HCT116 (cell line): ENCODE data around the gene NFIA. TPM values are rescaled to one million over a fixed set of nuclear protein-coding genes. Genes with fewer than 3 reads are reported as not detected.

Experiments used
- ATAC-seq: fragments of 200-7000 bp; cut with Tn5 transposase; 2 replicates; pipeline ENCODE4 v1.9.1; 2020; ENCODE audit warnings: mild to moderate bottlenecking, moderate library complexity
- BruUV-seq: library from RNA; stranded (reverse); fragments of 400-500 nt; replicated peaks from 2 replicates; lab custom pipeline; 2021; lab: Mats Ljungman, UMichigan
- CTCF ChIA-PET: fragments of 300-600 bp; sonication (Branson Sonifier 250); formaldehyde crosslinking; loops from one replicate; lab custom pipeline; 2021; ENCODE audit warnings: antibody characterized with exemption; lab: Charles Lee
- POLR2A ChIA-PET: fragments of 300-600, 350-600 bp; sonication (Branson Sonifier 250); formaldehyde crosslinking; loops from one replicate; lab custom pipeline; 2021; ENCODE audit warnings: antibody characterized with exemption; lab: Charles Lee
- RAD21 ChIA-PET, 2 experiments: fragments of 300-600 bp; sonication (Branson Sonifier 250); formaldehyde crosslinking; loops; one replicate each; lab custom pipeline; 2023; ENCODE audit warnings: low total read pairs in 2 of 2; ENCODE audit not compliant: uncharacterized antibody in 2 of 2, unreplicated experiment in 2 of 2, low non-redundant PET in 1 of 2; lab: Charles Lee
- DNase-seq: peaks from one replicate; pipeline ENCODE4 v3.0.0-alpha.2; 2010; ENCODE audit warnings: low read depth, low spot score
- H2AFZ ChIP-seq: fragments of 200-600 bp; shearing (Covaris generic), sonication (generic); 2 replicates; pipeline ENCODE4 v1.6.1; 2017; ENCODE audit warnings: low read depth, mixed run types, mixed read lengths, antibody characterized with exemption, low read length; ENCODE audit not compliant: poor library complexity, severe bottlenecking
- H3K27ac ChIP-seq: 2 replicates; pipeline ENCODE4 v1.5.1; 2012; ENCODE audit warnings: low read depth, low read length
- H3K27me3 ChIP-seq: fragments of 200-600 bp; sonication (generic); 2 replicates; pipeline ENCODE4 v1.6.1; 2016; ENCODE audit warnings: mixed run types, low read length, mixed read lengths; ENCODE audit not compliant: insufficient read depth
- H3K36me3 ChIP-seq, 2 experiments: fragments of 200-500 bp in 1 of 2; fragments of 200-600 bp in 1 of 2; sonication (Bioruptor generic) in 1 of 2; sonication (generic) in 1 of 2; 2 replicates each; pipeline versions ENCODE4 v1.5.1 to v1.6.1; 2014 to 2016; ENCODE audit warnings: low read length in 2 of 2, inconsistent platforms in 1 of 2, mixed read lengths in 1 of 2, mixed run types in 1 of 2; ENCODE audit not compliant: insufficient read depth in 2 of 2, control insufficient read depth in 1 of 2
- H3K4me1 ChIP-seq, 2 experiments: fragments of 200-600 bp in 1 of 2; sonication (generic) in 1 of 2; 2 replicates each; pipeline versions ENCODE4 v1.5.1 to v1.6.1; 2012 to 2017; ENCODE audit warnings: low read length in 2 of 2, inconsistent platforms in 1 of 2, mild to moderate bottlenecking in 1 of 2, mixed read lengths in 1 of 2, mixed run types in 1 of 2, moderate library complexity in 1 of 2; ENCODE audit not compliant: insufficient read depth in 2 of 2, control insufficient read depth in 1 of 2
- H3K4me2 ChIP-seq: fragments of 200-600 bp; sonication (generic); 2 replicates; pipeline ENCODE4 v1.6.1; 2017; ENCODE audit warnings: mixed run types, low read length, mixed read lengths
- H3K4me3 ChIP-seq, 2 experiments: fragments of 200-600 bp in 1 of 2; sonication (generic) in 1 of 2; replicated peaks in 1 of 2; 2 replicates each; pipeline ENCODE4 v1.5.1; 2011 to 2016; ENCODE audit warnings: low read length in 2 of 2, control low read depth in 1 of 2, low read depth in 1 of 2, mild to moderate bottlenecking in 1 of 2, mixed read lengths in 1 of 2, mixed run types in 1 of 2
- H3K79me2 ChIP-seq: fragments of 200-600 bp; sonication (generic); 2 replicates; pipeline ENCODE4 v1.6.1; 2017; ENCODE audit warnings: mild to moderate bottlenecking, mixed run types, low read length, moderate library complexity, mixed read lengths; ENCODE audit not compliant: insufficient read depth
- H3K9ac ChIP-seq: fragments of 200-600 bp; sonication (generic); 2 replicates; pipeline ENCODE4 v1.6.1; 2016; ENCODE audit warnings: low read length, mixed read lengths
- H3K9me2 ChIP-seq: fragments of 200-600 bp; sonication (generic), shearing (Covaris generic); 2 replicates; pipeline ENCODE4 v1.6.1; 2017; ENCODE audit warnings: mixed run types, mild to moderate bottlenecking, moderate library complexity; ENCODE audit not compliant: insufficient read depth
- H3K9me3 ChIP-seq, 2 experiments: fragments of 200-500 bp in 1 of 2; fragments of 200-600 bp in 1 of 2; sonication (Bioruptor generic) in 1 of 2; sonication (generic) in 1 of 2; 2 replicates each; pipeline ENCODE4 v1.6.1; 2014 to 2017; ENCODE audit warnings: low read length in 2 of 2, mixed read lengths in 2 of 2, inconsistent platforms in 1 of 2, low read depth in 1 of 2, mild to moderate bottlenecking in 1 of 2, mixed run types in 1 of 2, moderate library complexity in 1 of 2; ENCODE audit not compliant: control insufficient read depth in 1 of 2, insufficient read depth in 1 of 2
- H4K20me1 ChIP-seq: fragments of 200-600 bp; sonication (generic), shearing (Covaris generic); 2 replicates; pipeline ENCODE4 v1.6.1; 2017; ENCODE audit warnings: mixed run types, mild to moderate bottlenecking, moderate library complexity; ENCODE audit not compliant: insufficient read depth
- JUND ChIP-seq: IDR thresholded peaks from 2 replicates; pipeline ENCODE4 v1.6.1; 2012
- MAX ChIP-seq: IDR thresholded peaks from 2 replicates; pipeline ENCODE4 v1.6.1; 2012
- POLR2A ChIP-seq: IDR thresholded peaks from 2 replicates; pipeline ENCODE4 v1.7.0; 2011; ENCODE audit warnings: borderline replicate concordance; ENCODE audit not compliant: insufficient read depth, insufficient read length; ENCODE audit errors: extremely low read depth
- SIN3A ChIP-seq: IDR thresholded peaks from 2 replicates; pipeline ENCODE4 v1.6.1; 2012; ENCODE audit warnings: low read depth
- TCF7L2 ChIP-seq: IDR thresholded peaks from 2 replicates; pipeline ENCODE4 v1.7.0; 2011; ENCODE audit warnings: borderline replicate concordance, inconsistent platforms; ENCODE audit not compliant: insufficient read depth, insufficient read length; ENCODE audit errors: extremely low read depth
- intact Hi-C: fragments of 100-400 bp; cut with micrococcal nuclease; formaldehyde crosslinking; loops from 2 replicates; pipeline ENCODE4 v1.10.0; 2022
- total RNA-seq: library from RNA; stranded (reverse); gene quantifications from one replicate; pipeline ENCODE4 v1.2.1, GENCODE V29; 2021; ENCODE audit not compliant: unreplicated experiment

Gene NFIA
- total RNA-seq, 1 experiment from 2014 or later = 17.2 TPM

- CTCF ChIA-PET = no interaction called here
- H3K9me2 ChIP-seq = no peaks in the 10 kb centered on the region
- H3K4me2 ChIP-seq = no peak overlapping the region
- H3K9ac ChIP-seq = no peak overlapping the region
- no peak overlapping the region for H3K27ac ChIP-seq
- H3K36me3 ChIP-seq = no peaks in the 10 kb centered on the region
- no peaks in the 10 kb centered on the region for H4K20me1 ChIP-seq
- H3K79me2 ChIP-seq = no peaks in the 10 kb centered on the region
- intact Hi-C loops = no loop called here
- TF ChIP-seq JUND (no peak), TCF7L2 (no peak), MAX (no peak), SIN3A (no peak)
- TF ChIP-seq, all 23 proteins: peak for 0
- Histone ChIP-seq H3K4me1 (peaks cover 8 to 13% of the 10 kb centered on the region in 2 experiments; a peak in 3 of 4 replicates), H2AFZ (no peak overlapping the region), H3K27me3 (no peaks in the 10 kb centered on the region), H3K9me3 (no peaks in the 10 kb centered on the region), H3K4me3 (no peak overlapping the region)
- ChIA-PET RAD21 (no interaction called here), POLR2A (no interaction called here)
- no peak for DNase-seq
- no peak for ATAC-seq
- no TSS peak for BruUV-seq
These were observed 56.8 kb downstream of the NFIA start for GRCh38 chr1:61138921-61139774.

GRCh38 chr1:61139775-61140549, 57.6 kb downstream of the NFIA start:
- no peaks in the 10 kb centered on the region for H3K27me3 ChIP-seq
- BruUV-seq = no TSS peak
- H4K20me1 ChIP-seq = no peaks in the 10 kb centered on the region
- H3K4me2 ChIP-seq = no peak overlapping the region
- intact Hi-C loops = no loop called here
- H3K9ac ChIP-seq = no peak overlapping the region
- DNase-seq (no peak), ATAC-seq (no peak)
- peaks cover 8 to 13% of the 10 kb centered on the region in 2 experiments; a peak in 3 of 4 replicates for H3K4me1 ChIP-seq
- ChIA-PET RAD21 (interaction anchor here in 1 of 2 experiments (0.7 kb wide), 1 partner anchor 114 kb away, joined by 7 read pairs; no protein-coding TSS in a partner anchor), CTCF (no interaction called here), POLR2A (no interaction called here)
- no peak overlapping the region for H3K4me3 ChIP-seq
- TF ChIP-seq POLR2A = no peak
- H3K9me2 ChIP-seq = no peaks in the 10 kb centered on the region
- H3K36me3 ChIP-seq = no peaks in the 10 kb centered on the region
- H3K79me2 ChIP-seq = no peaks in the 10 kb centered on the region
- no peak overlapping the region for H3K27ac ChIP-seq
- no peaks in the 10 kb centered on the region for H3K9me3 ChIP-seq
- H2AFZ ChIP-seq = no peak overlapping the region
